GM18511 (cell line): ENCODE results near the gene AKAP13.
"Not testable (repeated sequence)": the region's sequence is repeated elsewhere in the genome, so short reads cannot be mapped to it uniquely, and the experiment has no call there.

Experiments
- ATAC-seq: cut with Tn5 transposase; IDR thresholded peaks from one replicate; pipeline ENCODE4 v1.9.1; 2021; ENCODE audit warnings: mild to moderate bottlenecking, moderate library complexity; ENCODE audit not compliant: unreplicated experiment

The AKAP13 gene

DNA sequence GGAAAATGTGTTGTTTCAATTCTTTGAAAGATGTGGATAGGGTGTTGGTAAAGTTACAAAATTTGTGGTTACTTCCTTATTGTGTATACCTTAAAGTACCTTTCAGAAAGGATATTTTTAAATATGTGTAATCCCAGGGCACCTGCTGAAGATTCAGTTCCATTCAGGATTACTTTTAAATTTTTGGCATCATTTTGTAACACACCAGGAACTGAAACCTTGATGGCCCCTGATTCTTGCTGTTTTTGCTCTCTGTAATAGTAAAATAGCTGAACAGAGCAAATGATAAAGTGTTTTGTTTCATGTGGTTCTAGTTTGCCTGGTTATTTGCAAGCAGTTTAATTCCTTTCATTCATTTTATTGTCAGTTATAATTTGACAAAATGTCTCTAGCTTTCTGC, 253.5 kb downstream of the AKAP13 start:
- no peak for ATAC-seq

DNA sequence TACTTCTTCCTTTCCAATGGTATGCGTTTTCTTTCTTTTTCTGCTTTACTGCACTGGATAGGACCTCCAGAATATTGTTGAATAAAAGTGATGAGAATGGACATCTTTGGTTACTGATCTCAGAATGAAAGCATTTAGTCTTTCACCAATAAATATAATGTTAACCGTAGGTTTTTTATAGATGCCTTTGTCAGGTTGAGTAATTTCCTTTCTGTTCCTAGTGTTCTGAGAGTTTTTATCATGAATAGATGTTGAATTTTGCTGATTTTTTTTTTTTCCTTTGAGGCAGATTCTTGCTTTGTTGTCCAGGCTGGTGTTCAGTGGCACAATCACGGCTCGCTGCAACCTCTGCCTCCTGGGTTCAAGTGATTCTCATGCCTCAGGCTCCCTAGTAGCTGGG, 255.9 kb downstream of the AKAP13 start:
- ATAC-seq, result no peak

DNA sequence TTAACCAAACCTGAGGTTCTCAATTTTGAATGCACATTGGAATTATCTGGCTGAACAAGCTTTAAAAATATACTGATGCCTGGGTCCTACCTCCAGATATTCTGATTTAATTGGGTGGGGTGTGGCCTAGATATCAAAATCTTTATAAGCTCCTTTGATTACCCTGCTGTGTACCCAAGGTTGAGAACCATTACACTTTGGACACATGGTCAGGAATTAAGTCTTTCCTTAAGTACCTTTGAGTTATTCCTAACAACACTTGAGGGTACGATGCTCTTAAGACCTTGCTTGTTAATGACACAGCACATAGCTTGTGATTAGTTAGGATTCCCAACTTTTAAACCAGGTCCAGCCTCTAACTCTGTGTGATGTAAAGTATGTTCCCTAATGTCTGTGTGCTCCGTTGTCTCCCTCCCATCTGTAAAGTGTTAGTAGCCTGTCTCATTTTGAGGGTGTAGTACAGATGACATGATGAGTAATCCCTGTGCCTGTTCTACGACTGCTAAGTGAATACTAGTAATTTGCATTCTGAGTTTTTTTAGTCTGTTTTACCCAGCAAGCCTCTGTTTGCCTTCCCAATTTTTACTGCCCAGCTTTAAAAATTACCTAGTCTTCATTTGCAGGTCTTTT, 259.5 kb downstream of the AKAP13 start:
- no peak for ATAC-seq

DNA sequence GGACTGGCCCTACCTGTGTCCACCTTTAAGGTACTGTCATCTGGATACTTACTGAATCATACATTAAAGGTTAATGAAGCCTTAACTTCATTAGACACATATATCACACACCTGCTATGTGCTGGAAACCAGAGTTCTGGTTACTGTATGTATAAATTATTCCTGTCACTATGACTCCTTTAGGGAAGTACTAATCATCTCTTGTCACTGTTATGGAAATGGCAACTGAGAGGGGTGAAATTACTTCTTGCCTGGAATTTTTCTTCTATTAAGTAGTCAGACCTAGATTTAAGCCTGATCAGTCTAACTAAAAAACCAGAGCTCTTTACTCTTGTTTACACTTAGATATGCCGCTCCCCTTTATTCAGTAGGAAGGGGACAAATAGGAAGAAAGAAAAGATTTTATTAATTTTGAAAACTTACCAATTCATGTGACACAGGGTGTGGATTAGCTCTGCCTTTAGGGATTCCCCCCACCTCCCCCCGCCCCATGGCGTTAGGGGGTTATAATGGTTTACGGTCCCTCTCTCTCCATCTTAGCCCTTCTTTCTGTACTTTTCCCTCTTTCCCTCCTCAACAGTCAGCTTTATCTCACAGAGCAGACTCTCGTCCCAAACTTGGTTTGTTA, 261.8 kb downstream of the AKAP13 start:
- no peak for ATAC-seq

DNA sequence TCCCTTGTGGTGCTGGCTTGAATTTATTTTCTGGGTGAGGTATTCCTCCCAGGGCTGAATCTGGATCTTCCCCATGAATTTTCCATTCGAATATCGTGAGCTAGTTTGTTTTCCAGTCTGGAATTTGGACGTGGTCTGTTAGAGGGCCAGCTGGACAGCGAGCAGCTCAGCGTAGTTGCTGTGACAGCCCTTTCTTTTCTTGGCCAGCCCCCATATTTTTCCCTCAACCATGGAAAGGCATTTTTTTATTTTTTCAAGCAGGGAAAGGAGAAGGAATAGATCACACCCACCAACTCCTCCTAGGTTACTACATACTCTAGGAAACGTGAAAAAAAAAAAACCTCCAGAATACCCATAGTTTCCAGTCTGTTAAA, 262.3 kb downstream of the AKAP13 start:
- ATAC-seq, result no peak

DNA sequence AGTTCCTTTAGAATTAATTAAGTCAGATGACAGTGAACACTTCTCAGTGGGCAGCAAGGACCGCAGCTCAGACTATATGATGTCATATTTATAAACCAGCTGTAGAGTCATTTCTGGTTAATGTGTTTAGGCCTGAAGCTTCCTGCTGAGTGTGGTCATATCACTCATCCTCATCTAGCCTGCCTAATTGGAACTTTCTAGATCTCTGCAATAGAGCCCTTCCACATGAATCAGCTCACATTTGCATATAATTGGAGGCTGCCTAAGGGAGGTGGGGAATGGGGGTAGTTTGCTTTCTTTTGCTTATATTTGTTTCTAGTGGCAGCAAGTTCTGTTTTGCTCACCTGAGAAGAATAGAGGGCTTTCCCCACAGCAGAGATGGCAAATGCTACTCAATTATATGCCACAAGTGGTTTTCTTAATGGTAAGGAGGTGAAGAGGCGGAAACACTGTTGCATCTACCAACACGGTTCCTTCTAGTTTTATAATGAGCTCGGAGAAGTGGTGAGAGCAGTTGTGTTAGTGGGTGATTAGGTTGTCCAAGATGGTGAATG, 266.2 kb downstream of the AKAP13 start:
- ATAC-seq, result peak; percentile 95

DNA sequence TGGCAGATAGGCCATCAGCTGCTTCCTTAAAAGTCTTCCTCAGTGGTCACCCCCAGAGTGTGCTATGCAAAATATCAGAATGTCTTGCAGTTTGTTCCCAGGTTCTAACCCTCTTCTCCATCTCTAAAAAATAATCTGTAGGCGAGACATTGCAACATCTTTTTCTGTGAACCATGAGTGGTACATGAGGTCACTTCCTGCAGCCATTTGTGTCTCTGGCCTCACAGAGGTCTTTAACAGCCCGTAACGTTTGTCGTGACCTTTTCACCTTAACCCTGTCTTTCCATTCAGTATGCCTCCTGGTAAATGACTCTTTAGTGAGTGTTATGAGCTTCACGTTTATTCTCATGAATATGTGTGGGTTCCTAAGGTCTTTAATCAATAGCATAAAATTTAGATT, 269.0 kb downstream of the AKAP13 start:
- peak; percentile 36 for ATAC-seq

DNA sequence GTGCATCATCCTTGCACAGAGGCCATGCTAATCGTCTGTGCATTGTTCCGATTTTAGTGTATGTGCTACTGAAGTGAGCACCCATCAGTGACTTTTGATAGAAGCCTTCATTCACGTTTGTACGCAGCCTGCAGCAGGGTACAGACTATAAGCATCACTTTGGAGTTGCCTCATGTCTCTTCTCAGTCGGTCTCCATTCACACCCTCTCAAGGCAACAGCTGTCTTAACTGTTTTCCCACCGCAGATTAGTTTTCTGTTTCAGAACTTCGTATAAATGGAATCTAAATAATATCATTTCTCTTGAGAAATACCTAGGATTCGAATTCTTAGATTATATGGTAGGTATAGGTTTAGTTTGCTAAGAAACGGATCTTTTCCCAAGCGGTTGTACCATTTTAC, 271.1 kb downstream of the AKAP13 start:
- no peak for ATAC-seq

DNA sequence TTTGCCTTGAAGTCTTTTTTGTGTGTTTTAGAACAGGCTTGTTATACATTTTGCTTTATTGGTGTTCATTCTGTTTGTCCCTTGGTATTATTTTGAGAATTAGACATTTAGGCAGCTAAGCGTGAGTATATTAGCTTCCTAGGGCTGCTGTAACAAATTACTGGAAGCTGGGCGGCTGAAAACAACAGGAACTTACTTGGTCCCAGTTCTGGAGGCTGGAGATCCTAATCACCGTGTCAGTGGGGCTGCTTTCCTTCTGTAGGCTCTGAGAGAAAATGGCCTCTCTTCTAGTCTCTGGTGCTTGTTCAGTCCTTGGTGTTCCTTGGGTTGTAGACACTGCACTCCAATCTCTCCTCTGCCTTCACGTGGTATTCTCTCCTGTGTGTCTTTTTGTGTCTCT, 272.1 kb downstream of the AKAP13 start:
- ATAC-seq, result no peak

DNA sequence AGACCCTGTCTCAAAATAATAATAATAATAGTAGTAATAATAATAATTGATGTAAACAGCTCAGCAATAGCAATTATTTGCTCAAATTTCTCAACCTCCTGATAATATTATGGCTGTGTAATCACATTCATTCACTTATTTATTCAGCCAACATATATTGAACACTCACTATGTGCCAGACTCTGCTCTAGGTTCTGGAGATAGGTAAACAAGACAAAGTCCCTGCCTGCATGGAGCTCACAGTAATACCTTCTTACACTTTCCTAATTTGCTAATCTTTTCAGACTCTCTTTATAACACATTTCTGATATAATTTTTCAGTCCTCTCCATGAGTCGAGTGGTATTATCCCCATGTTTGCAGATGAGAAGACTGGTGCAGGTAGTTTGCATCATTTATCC, 276.7 kb downstream of the AKAP13 start:
- ATAC-seq, result no peak

DNA sequence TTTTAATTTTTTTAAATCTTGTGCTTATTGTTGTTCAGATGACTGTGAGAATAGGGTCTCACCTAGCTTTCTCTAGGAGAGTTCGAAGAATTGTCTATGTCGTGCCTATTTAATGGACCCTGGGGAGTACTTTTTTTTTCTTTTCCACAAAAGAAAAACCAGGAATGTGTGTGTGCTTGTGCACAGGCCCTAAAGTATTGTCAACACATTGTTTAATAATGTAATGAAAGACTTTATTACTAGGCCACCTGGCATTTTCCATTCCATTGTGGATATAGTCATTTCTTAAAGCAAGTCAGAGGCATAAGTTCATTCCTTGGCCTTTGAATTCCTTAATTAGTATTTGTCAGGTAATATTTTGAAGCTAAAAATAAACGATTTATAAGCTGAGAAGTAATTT, 278.4 kb downstream of the AKAP13 start:
- ATAC-seq, result no peak

DNA sequence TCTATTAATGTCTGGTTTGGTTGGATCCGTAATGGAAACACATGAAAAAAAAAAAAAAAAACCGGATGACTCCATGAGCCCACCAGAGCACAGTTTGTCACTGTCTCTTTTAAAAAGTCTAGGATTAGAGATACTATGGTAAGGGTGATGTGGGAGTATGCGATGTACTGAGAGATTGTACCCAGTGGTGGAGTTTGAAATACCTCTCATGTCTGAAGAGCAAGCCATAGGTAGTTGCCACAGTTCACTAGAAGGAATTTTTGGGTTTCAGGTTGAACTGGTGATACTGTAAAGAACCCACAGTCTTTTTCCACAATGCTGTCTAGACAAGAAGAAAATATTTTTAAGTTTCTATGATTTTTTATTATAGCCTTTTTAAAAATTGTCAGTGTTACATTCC, 281.5 kb downstream of the AKAP13 start:
- ATAC-seq, result no peak

DNA sequence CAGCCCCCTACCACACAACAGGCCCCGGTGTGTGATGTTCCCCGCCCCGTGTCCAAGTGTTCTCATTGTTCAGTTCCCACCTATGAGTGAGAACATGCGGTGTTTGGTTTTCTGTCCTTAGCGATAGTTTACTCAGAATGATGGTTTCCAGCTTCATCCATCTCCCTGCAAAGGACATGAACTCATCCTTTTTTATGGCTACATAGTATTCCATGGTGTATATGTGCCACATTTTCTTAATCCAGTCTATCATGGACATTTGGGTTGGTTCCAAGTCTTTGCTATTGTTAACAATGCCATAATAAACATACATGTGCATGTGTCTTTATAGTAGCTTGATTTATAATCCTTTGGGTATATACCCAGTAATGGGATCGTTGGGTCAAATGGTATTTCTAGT, 285.3 kb downstream of the AKAP13 start:
- not testable (repeated sequence) for ATAC-seq

DNA sequence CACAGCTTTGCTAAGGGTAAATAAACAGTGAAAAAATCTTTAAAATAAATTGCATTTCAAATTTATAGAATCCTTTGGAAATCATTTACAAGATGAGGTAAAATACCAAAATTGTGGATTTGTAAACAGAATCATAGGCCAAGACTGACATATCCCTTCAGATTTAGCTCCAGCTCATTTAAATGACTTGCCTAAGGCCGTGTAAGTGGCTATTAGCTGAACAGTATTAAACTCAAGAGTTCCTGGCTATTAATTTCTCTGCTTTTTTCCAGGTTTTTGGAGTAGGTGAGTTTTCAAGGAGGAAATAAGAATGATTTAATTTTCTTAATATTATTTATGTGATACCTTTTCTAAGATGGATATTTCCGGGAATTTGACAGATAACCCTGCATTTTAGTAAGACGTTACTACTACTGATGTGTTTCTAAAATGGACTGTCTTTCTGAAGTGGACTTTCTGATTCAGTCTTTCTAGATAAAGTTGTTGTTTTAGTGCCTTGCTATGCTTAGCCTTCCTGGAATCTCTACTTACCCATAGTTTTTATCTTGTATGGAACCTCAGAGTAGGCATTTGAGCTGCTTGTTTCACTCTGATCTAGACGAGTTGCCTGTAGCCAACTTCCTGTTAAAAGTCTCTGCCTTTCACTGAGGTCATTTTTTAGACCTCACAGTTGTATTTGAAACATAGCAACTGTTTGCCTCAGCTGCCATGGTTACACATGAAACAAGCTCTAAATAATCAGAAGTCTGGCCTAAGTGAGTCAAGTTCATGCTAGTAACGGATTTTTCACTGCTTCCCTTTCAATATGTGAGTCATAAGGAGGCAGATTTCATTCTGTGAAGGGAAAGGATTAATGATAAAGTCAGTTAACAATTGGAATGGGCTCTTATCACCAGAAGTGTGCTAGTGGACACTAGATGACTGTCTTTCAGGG, 287.4 kb downstream of the AKAP13 start:
- ATAC-seq, result peak; percentile 97

DNA sequence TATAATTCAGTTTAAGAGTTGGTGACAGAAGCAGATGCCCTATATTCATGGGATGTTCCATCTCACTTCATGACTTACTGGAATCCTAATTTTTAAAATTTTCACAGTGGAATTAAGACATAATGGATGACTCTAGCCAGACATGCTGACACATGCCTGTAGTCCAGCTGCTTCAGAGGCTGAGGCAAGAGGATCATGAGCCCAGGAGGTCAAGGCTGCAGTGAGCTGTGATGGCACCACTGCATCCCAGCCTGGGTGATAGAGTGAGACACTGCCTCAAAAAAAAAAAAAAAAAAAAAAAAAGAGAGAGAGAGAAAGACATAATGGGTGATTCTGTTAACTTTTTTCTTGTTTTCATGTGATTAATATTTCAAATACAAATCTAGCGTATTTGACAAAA, 290.8 kb downstream of the AKAP13 start:
- no peak for ATAC-seq

DNA sequence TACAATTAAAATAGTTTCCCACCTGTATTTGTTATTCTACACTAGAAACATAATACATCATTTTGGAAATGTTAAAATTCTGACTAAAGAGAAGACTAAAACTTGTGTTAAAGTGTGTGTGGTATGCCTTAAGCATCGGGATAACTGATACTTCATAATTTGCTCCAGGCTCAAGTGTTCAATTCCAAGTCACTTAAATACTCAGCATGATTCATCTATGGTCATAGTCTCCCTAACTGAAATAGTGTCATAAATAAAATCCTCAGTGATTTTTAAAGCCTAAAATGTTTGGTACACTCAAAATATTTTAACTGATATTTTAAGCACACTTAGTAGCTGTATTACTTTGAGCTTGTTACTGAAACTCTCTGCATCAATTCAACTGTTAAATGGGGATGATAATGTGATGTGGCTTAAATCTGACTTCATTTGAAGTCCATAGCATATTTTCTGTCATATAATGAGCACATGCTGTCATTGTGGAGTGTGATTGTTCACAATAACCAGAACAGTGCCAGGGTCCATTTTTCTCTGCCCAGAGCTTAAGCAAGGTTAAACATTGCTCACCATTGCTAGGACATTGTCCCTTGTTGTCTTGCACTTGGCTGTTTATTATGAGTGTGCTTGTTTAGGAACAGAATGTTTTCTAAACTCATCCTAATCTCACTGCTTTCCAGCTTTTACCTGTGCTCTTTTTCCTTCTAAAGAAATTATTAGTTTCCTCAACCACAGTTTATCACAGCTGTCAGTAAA, 292.1 kb downstream of the AKAP13 start:
- ATAC-seq, result no peak

DNA sequence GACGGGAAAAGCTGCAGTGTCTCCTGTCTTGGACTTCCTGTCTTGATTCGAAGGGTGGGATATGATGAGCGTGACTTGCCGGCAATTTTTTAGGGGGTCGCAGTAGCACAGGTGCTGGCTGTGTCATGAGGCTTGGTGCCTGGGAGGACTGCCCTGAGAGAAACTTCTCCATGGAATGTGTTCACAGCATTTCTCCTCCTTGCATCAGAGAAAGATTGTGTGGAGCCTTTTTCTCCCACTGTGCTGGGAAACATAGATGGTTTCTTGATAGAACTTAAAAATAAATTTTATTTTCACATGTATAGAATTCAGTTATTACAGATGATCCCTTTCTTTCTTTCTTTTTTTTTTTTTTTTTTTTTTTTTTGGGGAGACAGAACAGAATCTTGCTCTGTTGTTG, 292.9 kb downstream of the AKAP13 start:
- ATAC-seq, result no peak

DNA sequence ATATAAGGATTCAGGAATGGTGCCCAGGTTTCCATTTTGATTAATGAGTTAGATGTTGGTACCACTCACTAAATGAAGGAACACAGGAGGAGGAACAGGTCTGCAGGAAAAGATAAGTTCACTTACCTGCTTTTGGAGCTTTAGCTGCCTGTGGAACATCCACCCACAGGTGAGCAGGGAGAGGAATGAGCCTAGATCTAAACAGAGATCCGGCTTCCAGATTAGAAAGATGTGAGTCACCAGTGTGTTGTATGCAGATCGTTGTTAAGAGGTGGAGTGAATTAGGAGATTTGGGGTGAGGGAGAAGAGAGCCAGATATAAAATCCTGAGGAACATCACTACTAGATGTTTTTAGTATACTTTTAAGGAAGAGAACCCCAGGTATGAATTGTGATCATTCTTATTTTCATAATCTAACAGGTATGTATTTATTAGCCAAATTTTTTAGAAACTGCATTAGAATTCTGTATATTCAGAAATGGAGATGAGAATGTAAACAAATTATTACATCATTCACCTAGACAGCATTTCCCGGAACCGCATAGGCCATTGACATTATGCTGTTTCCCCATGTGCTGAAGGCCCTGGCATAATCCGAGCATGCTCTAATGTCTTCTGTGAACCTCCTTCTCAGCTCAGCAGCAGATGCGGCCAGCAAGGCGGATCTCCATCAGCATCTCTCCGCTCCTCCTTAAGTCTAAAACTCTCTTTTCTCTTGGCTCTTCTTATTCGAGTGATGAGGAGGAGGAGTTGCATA, 296.1 kb downstream of the AKAP13 start:
- no peak for ATAC-seq

DNA sequence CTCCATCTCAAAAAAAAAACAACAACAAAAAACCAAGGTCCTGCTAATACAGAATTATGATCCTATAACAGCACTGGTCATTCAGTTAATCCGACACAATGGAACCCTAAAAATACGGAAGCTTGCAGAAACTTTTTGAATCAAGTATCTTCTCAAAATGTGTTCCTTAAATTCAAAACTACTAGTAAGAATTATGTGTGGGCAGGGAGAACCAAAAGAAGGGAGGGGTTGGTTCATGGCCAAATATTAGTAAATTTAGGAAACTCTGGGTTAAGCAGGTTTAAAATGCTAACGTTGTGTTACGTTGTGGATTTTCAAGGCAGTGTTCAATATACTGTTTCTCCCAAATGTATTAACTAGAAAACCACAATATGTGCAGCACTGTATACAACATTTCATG, 298.8 kb downstream of the AKAP13 start:
- ATAC-seq, result no peak

DNA sequence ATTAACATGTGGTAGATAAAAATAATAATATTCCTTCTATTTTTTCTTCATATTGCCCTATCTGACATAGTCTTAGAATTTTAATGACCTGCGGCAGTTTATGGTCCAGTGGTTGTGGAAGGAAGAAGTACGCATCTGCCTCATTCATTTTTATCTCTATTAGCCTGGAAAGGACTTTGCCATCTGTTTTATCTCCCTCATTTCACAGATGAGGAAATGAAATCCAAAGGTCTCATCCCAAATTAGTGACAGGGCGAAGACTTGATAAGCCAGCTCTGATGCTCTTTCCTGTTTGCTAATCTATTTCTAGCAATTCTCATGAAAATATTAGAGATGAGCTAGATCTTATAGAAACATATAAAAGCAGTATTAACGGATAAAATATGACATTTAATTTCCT, 301.0 kb downstream of the AKAP13 start:
- no peak for ATAC-seq
